Measurements from ENCODE around the gene FAM163B.

Gene FAM163B

DNA sequence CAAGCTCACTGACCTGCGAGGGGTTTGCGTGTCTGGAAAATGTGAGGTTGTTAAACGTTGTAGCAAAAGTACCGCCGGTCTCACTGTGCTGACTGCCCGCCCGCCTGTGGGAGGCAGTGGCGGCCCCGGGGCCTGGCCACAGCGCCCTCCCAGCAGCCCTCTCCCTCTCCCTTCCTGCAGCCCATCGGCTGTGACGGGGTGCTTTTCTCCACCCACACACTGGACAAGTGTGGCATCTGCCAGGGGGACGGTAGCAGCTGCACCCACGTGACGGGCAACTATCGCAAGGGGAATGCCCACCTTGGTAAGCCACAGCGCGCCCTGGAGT, 68.5 kb downstream of the FAM163B start:
- H3K4me3 ChIP-seq (ENCODE audit: low read length), result no peak overlapping the region
- H3K4me2 ChIP-seq (ENCODE audit: low read length), result no peak overlapping the region
- H3K9ac ChIP-seq (ENCODE audit: low read depth, low read length), result no peak overlapping the region
- no peaks in the 10 kb centered on the region for H3K4me1 ChIP-seq (ENCODE audit: control insufficient read depth, insufficient read depth, low read length)
- no peaks in the 10 kb centered on the region for H3K36me3 ChIP-seq (ENCODE audit: insufficient read depth, low read length)
- H3K9me3 ChIP-seq (replicated peaks; ENCODE audit: low read length), result no peaks in the 10 kb centered on the region
- H3K27me3 ChIP-seq (ENCODE audit: control insufficient read depth, insufficient read depth, low read length), result peaks cover 70% of the 10 kb centered on the region

DNA sequence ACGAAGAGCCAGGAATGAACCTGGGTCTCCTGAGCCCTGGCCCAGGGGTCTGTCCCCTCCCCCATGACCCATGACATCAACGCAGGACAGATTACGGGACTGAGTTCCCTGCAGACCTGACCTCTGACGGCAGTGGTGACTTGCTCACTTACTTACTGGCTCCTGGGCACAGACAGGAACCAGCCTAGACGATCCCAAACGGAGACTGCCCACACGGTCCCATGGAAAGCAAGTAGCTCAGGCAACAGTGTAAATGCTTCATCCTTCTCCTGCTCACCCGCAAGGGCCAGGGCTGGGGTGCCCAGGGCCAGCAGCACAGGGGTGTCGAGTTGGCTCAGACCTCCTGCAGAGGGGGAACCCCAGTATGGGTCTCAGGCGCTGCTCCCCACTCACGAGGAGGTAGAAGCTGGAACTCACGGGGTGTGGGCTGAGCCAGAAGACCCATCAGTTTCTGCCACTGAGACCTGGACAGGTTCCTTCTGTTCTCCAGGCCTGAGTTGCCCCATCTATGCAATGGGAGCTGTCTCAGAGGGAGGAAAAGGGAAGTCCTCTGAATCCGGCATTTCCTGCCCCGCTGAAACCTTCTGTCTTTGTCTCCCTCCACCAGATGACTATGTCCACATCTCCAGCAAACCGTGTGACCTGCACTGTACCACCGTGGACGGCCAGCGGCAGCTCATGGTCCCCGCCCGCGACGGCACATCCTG, 69.0 kb downstream of the FAM163B start:
- Histone ChIP-seq H3K4me1 (ENCODE audit: control insufficient read depth, insufficient read depth, low read length) (no peaks in the 10 kb centered on the region), H3K27me3 (ENCODE audit: control insufficient read depth, insufficient read depth, low read length) (peaks cover 69% of the 10 kb centered on the region), H3K4me3 (ENCODE audit: low read length) (no peak overlapping the region)

GRCh38 chr9:133538851-133539833, 70.0 kb downstream of the FAM163B start:
- no peak overlapping the region for H3K9ac ChIP-seq (ENCODE audit: low read depth, low read length)
- peak overlapping the region; percentile 55 for H3K4me2 ChIP-seq (ENCODE audit: low read length)
- peaks cover 4% of the 10 kb centered on the region for H3K4me1 ChIP-seq (ENCODE audit: control insufficient read depth, insufficient read depth, low read length)
- H3K27me3 ChIP-seq (ENCODE audit: control insufficient read depth, insufficient read depth, low read length), result peaks cover 68% of the 10 kb centered on the region
- no peaks in the 10 kb centered on the region for H3K9me3 ChIP-seq (replicated peaks; ENCODE audit: low read length)
- H3K4me3 ChIP-seq (ENCODE audit: low read length), result no peak overlapping the region
- H3K36me3 ChIP-seq (ENCODE audit: insufficient read depth, low read length), result no peaks in the 10 kb centered on the region

More for the DNA sequence above, 69.0 kb downstream of the FAM163B start:
- no peaks in the 10 kb centered on the region for H3K9me3 ChIP-seq (replicated peaks; ENCODE audit: low read length)
- H3K4me2 ChIP-seq (ENCODE audit: low read length), result peak overlapping the region; percentile 55
- no peak overlapping the region for H3K9ac ChIP-seq (ENCODE audit: low read depth, low read length)
- H3K36me3 ChIP-seq (ENCODE audit: insufficient read depth, low read length), result no peaks in the 10 kb centered on the region

GRCh38 chr9:133538176-133538575, 71.0 kb downstream of the FAM163B start:
- Histone ChIP-seq H3K4me2 (ENCODE audit: low read length) (no peak overlapping the region), H3K9ac (ENCODE audit: low read depth, low read length) (no peak overlapping the region), H3K9me3 (replicated peaks; ENCODE audit: low read length) (no peaks in the 10 kb centered on the region), H3K4me1 (ENCODE audit: control insufficient read depth, insufficient read depth, low read length) (peaks cover 7% of the 10 kb centered on the region), H3K27me3 (ENCODE audit: control insufficient read depth, insufficient read depth, low read length) (peaks cover 72% of the 10 kb centered on the region), H3K4me3 (ENCODE audit: low read length) (no peak overlapping the region), H3K36me3 (ENCODE audit: insufficient read depth, low read length) (no peaks in the 10 kb centered on the region)

- no peaks in the 10 kb centered on the region for H3K36me3 ChIP-seq (ENCODE audit: insufficient read depth, low read length)
- H3K4me2 ChIP-seq (ENCODE audit: low read length), result no peak overlapping the region
- H3K9ac ChIP-seq (ENCODE audit: low read depth, low read length), result no peak overlapping the region
- peaks cover 73% of the 10 kb centered on the region for H3K27me3 ChIP-seq (ENCODE audit: control insufficient read depth, insufficient read depth, low read length)
- H3K4me1 ChIP-seq (ENCODE audit: control insufficient read depth, insufficient read depth, low read length), result peaks cover 9% of the 10 kb centered on the region
- no peak overlapping the region for H3K4me3 ChIP-seq (ENCODE audit: low read length)
- no peaks in the 10 kb centered on the region for H3K9me3 ChIP-seq (replicated peaks; ENCODE audit: low read length)
Measured at GRCh38 chr9:133537257-133537656, 71.9 kb downstream of the FAM163B start.

GRCh38 chr9:133536536-133536935, 72.7 kb downstream of the FAM163B start:
- Histone ChIP-seq H3K9ac (ENCODE audit: low read depth, low read length) (no peak overlapping the region), H3K9me3 (replicated peaks; ENCODE audit: low read length) (no peaks in the 10 kb centered on the region), H3K4me2 (ENCODE audit: low read length) (no peak overlapping the region), H3K4me1 (ENCODE audit: control insufficient read depth, insufficient read depth, low read length) (peaks cover 9% of the 10 kb centered on the region), H3K27me3 (ENCODE audit: control insufficient read depth, insufficient read depth, low read length) (peaks cover 69% of the 10 kb centered on the region), H3K36me3 (ENCODE audit: insufficient read depth, low read length) (no peaks in the 10 kb centered on the region), H3K4me3 (ENCODE audit: low read length) (no peak overlapping the region)

DNA sequence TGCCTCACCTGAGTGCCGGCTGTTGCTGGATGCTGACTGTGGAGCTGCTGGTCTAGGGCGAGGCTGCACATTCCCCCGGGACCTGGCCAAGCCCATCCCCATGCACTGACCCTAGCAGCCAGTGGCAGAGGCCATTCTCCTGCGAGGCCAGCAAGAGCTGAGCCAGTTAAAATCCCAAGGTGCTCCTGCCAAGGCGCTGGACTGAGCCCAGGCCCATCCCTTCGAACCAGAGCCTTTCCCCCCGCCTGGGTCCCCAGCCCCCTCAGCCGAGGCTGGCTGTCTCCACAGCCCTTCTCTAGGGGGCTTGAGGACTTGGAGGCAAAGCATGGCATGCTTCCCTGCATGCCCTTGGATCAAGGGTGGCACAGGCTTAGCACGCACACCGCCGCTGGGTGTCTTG, 73.1 kb downstream of the FAM163B start:
- H3K9ac ChIP-seq (ENCODE audit: low read depth, low read length), result no peak overlapping the region
- H3K27me3 ChIP-seq (ENCODE audit: control insufficient read depth, insufficient read depth, low read length), result peaks cover 70% of the 10 kb centered on the region
- no peak overlapping the region for H3K4me2 ChIP-seq (ENCODE audit: low read length)
- peaks cover 9% of the 10 kb centered on the region for H3K4me1 ChIP-seq (ENCODE audit: control insufficient read depth, insufficient read depth, low read length)
- no peak overlapping the region for H3K4me3 ChIP-seq (ENCODE audit: low read length)
- no peaks in the 10 kb centered on the region for H3K9me3 ChIP-seq (replicated peaks; ENCODE audit: low read length)
- H3K36me3 ChIP-seq (ENCODE audit: insufficient read depth, low read length), result no peaks in the 10 kb centered on the region

DNA sequence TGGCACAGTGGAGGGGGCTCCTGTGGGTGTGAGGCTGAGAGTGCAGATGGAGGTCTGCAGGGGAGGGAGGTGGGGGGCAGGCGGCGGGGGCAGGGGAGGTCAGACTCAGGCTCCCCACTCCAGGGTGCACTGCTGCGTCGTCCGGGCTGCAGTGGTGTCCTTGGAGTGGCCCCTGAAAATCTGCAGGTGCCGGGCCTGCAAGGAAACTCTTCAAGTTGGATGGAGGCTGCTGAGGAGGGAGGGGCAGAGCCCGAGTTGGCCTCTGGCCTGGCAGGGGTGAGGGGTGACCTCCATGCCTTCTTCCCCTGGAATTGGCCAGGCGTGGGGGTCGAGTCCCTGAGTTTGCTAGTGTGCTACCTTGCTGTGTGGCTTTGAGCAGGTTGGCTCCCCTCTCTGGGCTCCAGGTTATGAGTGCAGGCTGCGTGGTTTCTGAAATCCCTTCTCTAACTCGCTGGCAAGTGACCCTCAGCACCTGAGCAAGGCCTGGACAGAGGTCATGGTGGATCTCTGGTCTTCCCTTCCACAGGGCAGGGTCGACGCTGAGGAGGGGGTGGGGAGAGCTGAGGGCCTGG, 73.8 kb downstream of the FAM163B start:
- Histone ChIP-seq H3K9ac (ENCODE audit: low read depth, low read length) (no peak overlapping the region), H3K27me3 (ENCODE audit: control insufficient read depth, insufficient read depth, low read length) (peaks cover 77% of the 10 kb centered on the region), H3K4me1 (ENCODE audit: control insufficient read depth, insufficient read depth, low read length) (peaks cover 9% of the 10 kb centered on the region), H3K4me3 (ENCODE audit: low read length) (no peak overlapping the region), H3K4me2 (ENCODE audit: low read length) (no peak overlapping the region), H3K36me3 (ENCODE audit: insufficient read depth, low read length) (no peaks in the 10 kb centered on the region), H3K9me3 (replicated peaks; ENCODE audit: low read length) (no peaks in the 10 kb centered on the region)

DNA sequence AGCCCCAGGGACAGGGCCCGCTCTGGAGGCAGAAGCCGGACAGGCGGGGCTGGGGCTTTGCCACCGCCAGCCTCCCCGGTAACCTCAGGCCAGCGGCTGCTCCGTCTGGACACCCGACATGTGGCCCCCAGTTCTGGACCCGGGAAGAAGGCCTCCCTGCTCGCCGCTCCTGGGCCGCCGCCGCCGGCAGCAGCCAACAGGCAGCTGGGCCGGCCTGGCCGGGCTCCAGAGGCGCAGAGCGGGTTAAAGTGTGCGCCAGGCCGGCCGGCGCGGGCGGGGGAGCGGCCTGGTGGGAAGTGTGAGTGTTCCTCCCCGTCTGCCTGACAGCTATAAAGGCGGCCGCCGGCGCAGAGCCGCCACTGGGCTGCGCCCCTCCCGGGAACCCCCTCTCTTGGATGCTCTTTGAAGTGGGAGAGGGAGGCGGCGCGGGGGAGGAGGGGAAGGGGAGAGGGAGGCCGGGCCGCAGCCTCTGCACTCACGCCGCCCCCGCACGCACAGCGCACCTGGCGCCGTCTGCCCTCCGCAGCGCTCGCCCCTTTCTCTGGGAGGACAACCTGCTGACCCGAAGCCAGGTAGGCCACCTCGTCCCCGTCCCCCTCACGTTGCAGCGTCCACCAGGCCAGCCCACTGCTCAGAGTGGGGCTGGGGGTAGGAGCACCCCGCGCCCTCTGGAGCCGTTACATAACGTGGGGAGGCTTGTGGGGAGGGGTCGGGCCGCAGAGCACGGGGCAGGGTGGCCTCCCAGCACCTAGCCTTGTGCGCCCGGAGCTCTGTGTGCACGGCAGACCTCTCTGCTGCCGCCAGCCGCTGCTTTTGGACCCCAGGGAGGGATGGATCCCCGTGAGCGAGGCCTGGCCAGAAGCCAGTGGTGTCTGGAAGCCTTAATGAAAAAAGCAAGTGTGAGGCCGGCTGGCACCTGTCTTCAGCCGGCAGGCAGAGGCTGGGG, 74.6 kb downstream of the FAM163B start, which contains the start of gene ADAMTSL2:
TSS of gene ADAMTSL2 (plus strand) at position 359 of the 946 bp plus-strand sequence. CDS start 2,009 bp downstream, outside the sequence.
- no peaks in the 10 kb centered on the region for H3K36me3 ChIP-seq (ENCODE audit: insufficient read depth, low read length)
- H3K27me3 ChIP-seq (ENCODE audit: control insufficient read depth, insufficient read depth, low read length), result peaks cover 77% of the 10 kb centered on the region
- H3K9ac ChIP-seq (ENCODE audit: low read depth, low read length), result peak within 1 kb of the TSS; percentile 21
- H3K9me3 ChIP-seq (replicated peaks; ENCODE audit: low read length), result no peaks in the 10 kb centered on the region
- H3K4me3 ChIP-seq (ENCODE audit: low read length), result peak within 1 kb of the TSS; percentile 45
- peaks cover 9% of the 10 kb centered on the region for H3K4me1 ChIP-seq (ENCODE audit: control insufficient read depth, insufficient read depth, low read length)
- H3K4me2 ChIP-seq (ENCODE audit: low read length), result peak within 1 kb of the TSS; percentile 59

DNA sequence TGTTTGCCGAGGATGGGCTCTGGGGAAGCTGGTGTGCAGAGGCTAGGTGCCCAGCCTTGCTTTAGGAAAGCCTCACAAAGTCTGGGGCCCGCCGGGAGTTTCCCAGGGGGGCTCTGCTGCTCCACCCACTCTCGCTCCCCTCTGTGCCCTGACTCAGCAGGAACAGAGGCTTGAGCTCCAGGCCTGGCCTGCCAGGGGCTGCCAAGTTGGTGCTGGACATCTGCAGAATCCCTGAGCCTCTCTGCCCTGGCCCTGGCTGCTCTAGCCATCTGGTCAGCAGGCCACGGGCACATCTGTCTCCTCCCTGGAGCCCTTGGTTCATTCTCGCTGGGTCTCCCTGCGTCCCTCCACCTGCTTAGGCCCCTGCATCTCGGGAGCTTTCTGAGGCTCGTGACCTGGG, 75.3 kb downstream of the FAM163B start:
- Histone ChIP-seq H3K36me3 (ENCODE audit: insufficient read depth, low read length) (no peaks in the 10 kb centered on the region), H3K9ac (ENCODE audit: low read depth, low read length) (peak overlapping the region; percentile 21), H3K4me3 (ENCODE audit: low read length) (no peak overlapping the region), H3K4me1 (ENCODE audit: control insufficient read depth, insufficient read depth, low read length) (peaks cover 12% of the 10 kb centered on the region), H3K9me3 (replicated peaks; ENCODE audit: low read length) (no peaks in the 10 kb centered on the region), H3K27me3 (ENCODE audit: control insufficient read depth, insufficient read depth, low read length) (peaks cover 83% of the 10 kb centered on the region), H3K4me2 (ENCODE audit: low read length) (peak overlapping the region; percentile 59)

Measured in skeletal muscle satellite cell (primary cell).